ENCODE measurements around the gene CLDN19.

The CLDN19 gene

GRCh38 chr1:42762269-42762668 lies 22.2 kb upstream of the CLDN19 start:
- TF ChIP-seq FOXP2 (optimal IDR thresholded peaks at IDR 0.05; ENCODE audit: borderline replicate concordance, extremely low read depth, extremely low read length, insufficient read depth): no peak
- no peak for TF ChIP-seq TAF1 (IDR thresholded peaks at IDR 0.05; ENCODE audit: borderline replicate concordance, insufficient read depth, low read length)
- no peak for TF ChIP-seq SIN3A (IDR thresholded peaks at IDR 0.05; ENCODE audit: borderline replicate concordance, insufficient read depth, low read length)
- no peak for TF ChIP-seq POLR2AphosphoS5 (IDR thresholded peaks at IDR 0.05; ENCODE audit: low read depth, low read length)
- TF ChIP-seq, protein P1, sequence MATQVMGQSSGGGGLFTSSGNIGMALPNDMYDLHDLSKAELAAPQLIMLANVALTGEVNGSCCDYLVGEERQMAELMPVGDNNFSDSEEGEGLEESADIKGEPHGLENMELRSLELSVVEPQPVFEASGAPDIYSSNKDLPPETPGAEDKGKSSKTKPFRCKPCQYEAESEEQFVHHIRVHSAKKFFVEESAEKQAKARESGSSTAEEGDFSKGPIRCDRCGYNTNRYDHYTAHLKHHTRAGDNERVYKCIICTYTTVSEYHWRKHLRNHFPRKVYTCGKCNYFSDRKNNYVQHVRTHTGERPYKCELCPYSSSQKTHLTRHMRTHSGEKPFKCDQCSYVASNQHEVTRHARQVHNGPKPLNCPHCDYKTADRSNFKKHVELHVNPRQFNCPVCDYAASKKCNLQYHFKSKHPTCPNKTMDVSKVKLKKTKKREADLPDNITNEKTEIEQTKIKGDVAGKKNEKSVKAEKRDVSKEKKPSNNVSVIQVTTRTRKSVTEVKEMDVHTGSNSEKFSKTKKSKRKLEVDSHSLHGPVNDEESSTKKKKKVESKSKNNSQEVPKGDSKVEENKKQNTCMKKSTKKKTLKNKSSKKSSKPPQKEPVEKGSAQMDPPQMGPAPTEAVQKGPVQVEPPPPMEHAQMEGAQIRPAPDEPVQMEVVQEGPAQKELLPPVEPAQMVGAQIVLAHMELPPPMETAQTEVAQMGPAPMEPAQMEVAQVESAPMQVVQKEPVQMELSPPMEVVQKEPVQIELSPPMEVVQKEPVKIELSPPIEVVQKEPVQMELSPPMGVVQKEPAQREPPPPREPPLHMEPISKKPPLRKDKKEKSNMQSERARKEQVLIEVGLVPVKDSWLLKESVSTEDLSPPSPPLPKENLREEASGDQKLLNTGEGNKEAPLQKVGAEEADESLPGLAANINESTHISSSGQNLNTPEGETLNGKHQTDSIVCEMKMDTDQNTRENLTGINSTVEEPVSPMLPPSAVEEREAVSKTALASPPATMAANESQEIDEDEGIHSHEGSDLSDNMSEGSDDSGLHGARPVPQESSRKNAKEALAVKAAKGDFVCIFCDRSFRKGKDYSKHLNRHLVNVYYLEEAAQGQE (IDR thresholded peaks at IDR 0.05; ENCODE audit: insufficient read depth in 1 of 2, low read depth in 2 of 2, low read length in 2 of 2): no peak

GRCh38 chr1:42761567-42761966 lies 21.5 kb upstream of the CLDN19 start:
- TF ChIP-seq POLR2AphosphoS5 (IDR thresholded peaks at IDR 0.05; ENCODE audit: low read depth, low read length) (no peak), SIN3A (IDR thresholded peaks at IDR 0.05; ENCODE audit: borderline replicate concordance, insufficient read depth, low read length) (no peak), FOXP2 (optimal IDR thresholded peaks at IDR 0.05; ENCODE audit: borderline replicate concordance, extremely low read depth, extremely low read length, insufficient read depth) (no peak), TAF1 (IDR thresholded peaks at IDR 0.05; ENCODE audit: borderline replicate concordance, insufficient read depth, low read length) (no peak)
- TF ChIP-seq, protein P1 (IDR thresholded peaks at IDR 0.05; ENCODE audit: insufficient read depth in 1 of 2, low read depth in 2 of 2, low read length in 2 of 2): no peak

DNA sequence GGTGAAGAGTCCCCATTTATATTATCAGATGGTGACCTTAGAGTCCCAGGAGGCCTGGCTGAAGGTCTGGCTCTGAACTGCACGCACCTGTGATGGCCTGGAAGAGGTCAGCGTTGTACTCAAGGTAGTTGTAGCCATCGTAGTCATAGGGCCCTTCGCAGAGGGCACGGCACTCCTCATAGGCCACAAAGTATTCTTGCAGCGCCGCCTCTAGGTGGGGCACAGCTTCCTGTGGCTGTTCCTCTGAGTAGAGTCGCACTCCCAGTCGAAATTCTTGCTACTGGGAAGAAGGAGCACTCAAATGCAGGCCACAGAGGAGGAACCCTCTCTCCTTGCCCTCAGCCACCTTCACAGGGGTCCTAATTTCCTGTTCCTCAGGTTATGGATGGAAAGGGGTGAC lies 19.1 kb upstream of the CLDN19 start:
- TF ChIP-seq, protein P1 (IDR thresholded peaks at IDR 0.05; ENCODE audit: insufficient read depth in 1 of 2, low read depth in 2 of 2, low read length in 2 of 2): no peak
- TF ChIP-seq TAF1 (IDR thresholded peaks at IDR 0.05; ENCODE audit: borderline replicate concordance, insufficient read depth, low read length) (no peak), FOXP2 (optimal IDR thresholded peaks at IDR 0.05; ENCODE audit: borderline replicate concordance, extremely low read depth, extremely low read length, insufficient read depth) (no peak), POLR2AphosphoS5 (IDR thresholded peaks at IDR 0.05; ENCODE audit: low read depth, low read length) (no peak), SIN3A (IDR thresholded peaks at IDR 0.05; ENCODE audit: borderline replicate concordance, insufficient read depth, low read length) (no peak)

- TF ChIP-seq POLR2AphosphoS5 (IDR thresholded peaks at IDR 0.05; ENCODE audit: low read depth, low read length): no peak
- no peak for TF ChIP-seq FOXP2 (optimal IDR thresholded peaks at IDR 0.05; ENCODE audit: borderline replicate concordance, extremely low read depth, extremely low read length, insufficient read depth)
- TF ChIP-seq TAF1 (IDR thresholded peaks at IDR 0.05; ENCODE audit: borderline replicate concordance, insufficient read depth, low read length): no peak
- TF ChIP-seq, protein P1 (IDR thresholded peaks at IDR 0.05; ENCODE audit: insufficient read depth in 1 of 2, low read depth in 2 of 2, low read length in 2 of 2): no peak
- TF ChIP-seq SIN3A (IDR thresholded peaks at IDR 0.05; ENCODE audit: borderline replicate concordance, insufficient read depth, low read length): no peak
These were observed 18.6 kb upstream of the CLDN19 start for GRCh38 chr1:42758641-42759040.

- TF ChIP-seq POLR2AphosphoS5 (IDR thresholded peaks at IDR 0.05; ENCODE audit: low read depth, low read length) (no peak), SIN3A (IDR thresholded peaks at IDR 0.05; ENCODE audit: borderline replicate concordance, insufficient read depth, low read length) (no peak), FOXP2 (optimal IDR thresholded peaks at IDR 0.05; ENCODE audit: borderline replicate concordance, extremely low read depth, extremely low read length, insufficient read depth) (no peak), TAF1 (IDR thresholded peaks at IDR 0.05; ENCODE audit: borderline replicate concordance, insufficient read depth, low read length) (no peak)
- TF ChIP-seq, protein P1 (IDR thresholded peaks at IDR 0.05; ENCODE audit: insufficient read depth in 1 of 2, low read depth in 2 of 2, low read length in 2 of 2): no peak
These were observed 17.8 kb upstream of the CLDN19 start for GRCh38 chr1:42757892-42758275.
